Tibial artery (tissue), 4 donors: ENCODE data around the gene LITAF.
"Not testable (repeated sequence)": the region's sequence is repeated elsewhere in the genome, so short reads cannot be mapped to it uniquely, and the experiment has no call there.

Experiments used
- DNase-seq, 2 donors: peaks; one replicate each; pipeline ENCODE4 v3.0.0-alpha.2; 2019
- H3K27ac ChIP-seq, 2 donors: fragments of 200-600 bp; sonication (generic) in 1 of 2; 1 replicate in 1 of 2; 2 replicates in 1 of 2; pipeline ENCODE4 v1.5.1; 2018 to 2019; ENCODE audit warnings: mild to moderate bottlenecking in 1 of 2
- H3K27me3 ChIP-seq, 2 donors: fragments of 200-600 bp; sonication (generic) in 1 of 2; one replicate each; pipeline versions ENCODE4 v1.5.1 to v1.6.0; 2016 to 2019
- H3K36me3 ChIP-seq, 3 donors: fragments of 200-600 bp; sonication (generic) in 2 of 3; one replicate each; pipeline ENCODE4 v1.5.1; 2016 to 2019; ENCODE audit warnings: mild to moderate bottlenecking in 2 of 3
- H3K4me1 ChIP-seq, 4 donors: fragments of 200-600 bp; sonication (generic) in 2 of 4; 1 replicate in 3 of 4; 2 replicates in 1 of 4; pipeline ENCODE4 v1.5.1; 2016 to 2019
- H3K4me3 ChIP-seq, 2 donors: fragments of 200-600 bp; sonication (generic) in 1 of 2; 1 replicate in 1 of 2; 2 replicates in 1 of 2; pipeline ENCODE4 v1.5.1; 2018 to 2019; ENCODE audit warnings: mild to moderate bottlenecking in 2 of 2
- H3K9me3 ChIP-seq, 3 donors: fragments of 200-600 bp; sonication (generic) in 1 of 3; one replicate each; pipeline ENCODE4 v1.5.1; 2016 to 2019
- CTCF ChIP-seq, 2 experiments: fragments of 200-600 bp in 1 of 2; fragments of 450-650 bp in 1 of 2; IDR thresholded peaks; one replicate each; pipeline ENCODE4 v1.5.1; 2017 to 2019; ENCODE audit warnings: antibody characterized with exemption in 2 of 2, mild to moderate bottlenecking in 1 of 2, moderate library complexity in 1 of 2
- intact Hi-C: fragments of 100-400 bp; cut with DNase I; formaldehyde crosslinking; loops from one replicate; pipeline ENCODE4 v1.15.0; 2023; ENCODE audit warnings: low total_unique reads

Gene LITAF

DNA sequence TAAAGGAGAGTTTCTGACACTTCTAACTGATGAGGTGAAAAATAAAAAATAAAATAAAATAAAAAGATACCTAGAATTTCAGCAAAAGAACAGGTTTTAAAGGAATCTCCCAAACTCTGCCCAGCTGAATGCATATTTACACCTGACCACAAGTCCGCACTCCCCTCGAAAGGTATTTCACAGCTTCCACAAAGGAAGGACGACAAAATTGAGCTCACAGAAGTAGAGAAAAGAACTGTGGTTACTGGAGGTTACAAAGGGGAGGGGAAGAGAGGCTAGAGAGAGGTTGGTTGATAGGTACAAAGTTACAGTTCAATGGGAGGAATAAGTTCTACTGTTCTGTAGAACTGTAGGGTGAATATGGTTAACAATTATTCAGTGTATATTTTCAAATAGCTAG lies 5.0 kb downstream of the LITAF start:
- Histone ChIP-seq H3K4me1 (peaks cover 0 to 51% (median 23%) of the 10 kb centered on the region in 4 donors), H3K36me3 (peaks cover 0 to 4% (median 0%) of the 10 kb centered on the region in 3 donors), H3K27ac (peak overlapping the region in 1 of 2 donors; percentile 96), H3K4me3 (no peak overlapping the region), H3K9me3 (no peaks in the 10 kb centered on the region), H3K27me3 (no peaks in the 10 kb centered on the region)
- TF ChIP-seq CTCF (IDR thresholded peaks at IDR 0.05) = no peak
- DNase-seq = no peak
- intact Hi-C loops = no loop called here

GRCh38 chr16:11580451-11581086 lies 6.2 kb downstream of the LITAF start:
- H3K4me1 ChIP-seq = peaks cover 0 to 62% (median 30%) of the 10 kb centered on the region in 4 donors
- DNase-seq = no peak
- no peak overlapping the region for H3K4me3 ChIP-seq
- peaks cover 0 to 4% (median 0%) of the 10 kb centered on the region in 3 donors for H3K36me3 ChIP-seq
- H3K27me3 ChIP-seq = no peaks in the 10 kb centered on the region
- intact Hi-C loops = no loop called here
- H3K27ac ChIP-seq = no peak overlapping the region
- no peaks in the 10 kb centered on the region for H3K9me3 ChIP-seq
- no peak for TF ChIP-seq CTCF (IDR thresholded peaks at IDR 0.05)

DNA sequence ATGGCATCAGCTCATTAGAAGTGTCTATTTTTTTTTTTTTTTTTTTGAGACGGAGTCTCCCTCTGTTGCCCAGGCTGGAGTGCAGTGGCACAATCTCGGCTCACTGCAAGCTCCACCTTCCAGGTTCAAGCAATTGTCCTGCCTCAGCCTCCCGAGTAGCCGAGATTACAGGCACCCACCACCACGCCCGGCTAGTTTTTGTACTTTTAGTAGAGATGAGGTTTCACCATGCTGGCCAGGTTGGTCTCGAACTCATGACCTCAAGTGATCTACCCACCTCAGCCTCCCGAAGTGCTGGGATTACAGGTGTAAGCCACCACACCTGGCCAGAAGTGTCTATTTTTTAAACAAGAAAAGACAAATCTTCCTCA lies 9.4 kb downstream of the LITAF start:
- not testable (repeated sequence) for DNase-seq, H3K36me3 ChIP-seq, H3K9me3 ChIP-seq, H3K27ac ChIP-seq, H3K4me3 ChIP-seq, H3K27me3 ChIP-seq
- H3K4me1 ChIP-seq = peaks cover 0 to 55% (median 36%) of the 10 kb centered on the region in 4 donors
- intact Hi-C loops = loop anchor here (5.0 kb wide), 1 partner anchor 35 kb away; no protein-coding TSS in a partner anchor

DNA sequence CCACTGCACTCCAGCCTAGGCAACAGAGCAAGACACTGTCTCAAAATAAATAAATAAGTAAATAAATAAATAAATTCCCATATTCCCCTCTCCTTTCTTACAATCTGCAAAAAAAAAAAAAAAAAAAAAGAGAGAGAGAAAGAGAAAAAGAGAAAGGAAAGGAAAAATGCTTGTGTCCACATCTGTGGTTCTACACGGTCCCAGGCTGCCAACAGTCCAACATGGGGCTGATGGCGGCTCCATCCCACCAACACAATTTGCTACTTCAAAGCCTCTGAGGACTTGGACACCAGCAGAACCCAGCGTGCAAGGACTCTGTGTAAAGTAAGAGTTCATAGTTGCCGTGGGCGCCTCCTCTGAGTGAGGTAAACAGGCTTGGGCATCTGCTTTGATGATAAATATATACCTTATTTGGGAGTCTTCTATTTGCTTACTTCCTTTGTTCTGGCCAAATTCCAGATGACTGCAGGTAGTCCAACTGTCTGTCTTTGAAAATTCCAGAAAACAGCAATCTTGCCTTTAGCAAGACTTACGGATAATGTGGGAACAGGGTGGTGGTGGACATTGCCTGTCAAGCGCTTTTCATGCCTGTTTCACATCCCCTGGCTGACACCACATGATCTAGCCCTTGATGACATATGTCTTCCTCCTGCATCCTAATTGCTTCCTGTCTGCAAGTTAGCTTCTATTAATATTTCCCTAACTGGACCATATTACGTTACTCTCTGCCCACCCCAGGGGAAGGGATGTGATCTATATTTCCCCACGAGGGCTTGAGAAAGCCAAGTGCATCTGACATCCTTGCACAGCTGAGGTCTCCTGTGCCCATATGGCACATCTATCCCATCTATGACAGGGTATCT lies 10.1 kb downstream of the LITAF start:
- no peaks in the 10 kb centered on the region for H3K27me3 ChIP-seq
- no peaks in the 10 kb centered on the region for H3K9me3 ChIP-seq
- DNase-seq = no peak
- intact Hi-C loops = loop anchor here (5.0 kb wide), 1 partner anchor 34 kb away; no protein-coding TSS in a partner anchor
- H3K4me3 ChIP-seq = no peak overlapping the region
- no peak for TF ChIP-seq CTCF (IDR thresholded peaks at IDR 0.05)
- peaks cover 0 to 4% (median 0%) of the 10 kb centered on the region in 3 donors for H3K36me3 ChIP-seq
- peaks cover 0 to 61% (median 40%) of the 10 kb centered on the region in 4 donors for H3K4me1 ChIP-seq
- no peak overlapping the region for H3K27ac ChIP-seq

- peaks cover 0 to 70% (median 45%) of the 10 kb centered on the region in 4 donors for H3K4me1 ChIP-seq
- peak overlapping the region; percentile 1 to 39 for H3K27ac ChIP-seq
- no peak for TF ChIP-seq CTCF (IDR thresholded peaks at IDR 0.05)
- H3K9me3 ChIP-seq = no peaks in the 10 kb centered on the region
- no peaks in the 10 kb centered on the region for H3K27me3 ChIP-seq
- intact Hi-C loops = loop anchor here (5.0 kb wide), 1 partner anchor 33 kb away; no protein-coding TSS in a partner anchor
- H3K4me3 ChIP-seq = no peak overlapping the region
- H3K36me3 ChIP-seq = peaks cover 0 to 4% (median 0%) of the 10 kb centered on the region in 3 donors
- DNase-seq = no peak
Measured at GRCh38 chr16:11575223-11575589, 11.5 kb downstream of the LITAF start.
